DMS 273 (cell line): ENCODE measurements around the gene CEP350.
"Not testable (repeated sequence)": the region's sequence is repeated elsewhere in the genome, so short reads cannot be mapped to it uniquely, and the experiment has no call there.

ENCODE experiments used
- DNase-seq: peaks from one replicate; lab custom pipeline; 2025; ENCODE audit not compliant: unreplicated experiment; lab: John Stamatoyannopoulos, UW

The CEP350 gene

DNA sequence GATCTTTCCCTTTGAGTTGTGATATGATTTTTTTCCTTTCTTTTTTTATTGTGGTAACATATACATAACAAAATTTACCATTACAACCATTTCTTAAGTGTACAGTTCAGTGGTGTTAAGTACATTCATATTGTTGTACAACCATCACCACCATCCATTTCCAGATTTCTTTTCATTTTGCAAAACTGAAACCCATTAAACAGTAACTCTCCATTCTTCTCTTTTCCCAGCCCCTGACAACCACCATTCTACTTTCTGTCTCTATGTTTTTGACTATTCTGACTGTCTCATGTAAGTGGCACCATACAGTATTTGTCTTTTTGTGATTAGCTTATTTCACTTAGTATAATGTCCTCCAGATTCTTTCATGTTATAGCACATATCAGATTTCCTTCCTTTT, 30.3 kb downstream of the CEP350 start:
- no peak for DNase-seq

DNA sequence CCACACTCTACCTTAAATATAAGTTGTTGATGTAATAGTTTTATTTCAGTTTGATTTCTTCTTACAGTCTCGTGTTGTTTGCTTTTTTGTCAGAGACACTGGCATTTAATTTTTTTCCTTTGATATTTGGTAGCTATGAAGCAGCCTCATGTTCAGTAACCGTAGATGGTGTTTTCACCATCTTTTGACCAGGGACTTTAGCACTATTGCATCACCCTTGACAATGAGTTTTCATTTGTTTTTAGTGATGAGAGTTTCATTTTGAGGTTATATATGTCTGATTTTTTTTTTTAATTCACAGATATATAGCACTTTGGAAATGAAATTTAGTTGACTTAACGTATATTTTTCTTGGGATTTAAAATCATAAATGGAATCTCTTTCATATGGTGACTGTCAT, 36.2 kb downstream of the CEP350 start:
- DNase-seq, result no peak

DNA sequence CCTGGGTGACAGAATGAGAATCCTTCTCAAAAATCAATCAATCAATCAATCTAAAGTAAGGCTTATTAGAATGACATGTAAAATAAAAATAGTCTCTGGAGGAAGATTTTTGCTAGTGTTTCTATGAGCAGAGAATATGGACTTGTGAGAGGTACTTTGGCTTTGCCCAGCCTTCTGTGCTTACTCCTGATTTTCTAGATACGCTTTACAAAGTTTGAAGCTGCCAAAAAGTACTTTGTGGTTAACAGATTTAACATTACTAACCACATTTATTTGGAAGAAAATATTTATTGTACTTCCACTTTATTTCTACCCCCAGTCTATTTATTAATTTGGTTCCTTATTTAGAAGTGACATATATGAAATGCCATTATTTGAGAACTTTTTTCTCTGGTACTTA, 41.0 kb downstream of the CEP350 start:
- DNase-seq, result no peak

DNA sequence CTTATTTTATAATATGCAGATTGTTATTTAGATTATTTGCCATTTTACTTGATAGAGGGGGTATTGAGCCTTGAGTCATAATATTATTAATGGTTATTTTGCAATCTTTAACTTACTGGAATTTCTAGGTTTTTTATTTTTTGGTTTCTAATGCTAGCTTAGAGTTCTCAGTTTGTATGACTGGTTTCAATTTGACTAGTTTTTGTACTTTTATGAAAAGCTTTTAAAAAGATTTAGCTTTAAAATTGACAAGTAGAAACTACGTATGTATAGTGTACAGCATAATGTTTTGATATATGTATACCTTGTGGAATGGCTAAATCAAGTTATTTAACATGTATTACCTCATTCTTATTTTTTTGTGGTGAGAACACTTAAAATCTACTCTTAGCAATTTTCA, 41.5 kb downstream of the CEP350 start:
- DNase-seq, result no peak

DNA sequence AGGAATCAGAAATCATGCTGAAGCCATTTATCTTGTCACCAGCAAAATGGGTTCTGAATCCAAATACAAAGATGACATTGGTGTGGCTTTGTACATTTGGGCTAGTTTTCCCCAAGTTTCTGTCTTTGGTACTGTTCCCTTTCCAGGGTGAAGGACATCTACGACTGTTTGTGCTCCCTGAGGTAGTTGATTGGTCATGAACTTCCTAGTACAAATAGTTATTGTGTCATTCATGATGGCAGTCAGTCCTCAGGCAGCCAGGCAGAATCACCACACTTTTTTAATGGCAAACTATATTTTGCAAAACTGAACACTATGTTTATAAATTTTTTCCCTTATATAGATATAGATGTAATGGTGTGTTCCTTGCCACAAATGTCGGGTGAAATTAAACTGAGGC, 46.0 kb downstream of the CEP350 start:
- DNase-seq, result no peak

DNA sequence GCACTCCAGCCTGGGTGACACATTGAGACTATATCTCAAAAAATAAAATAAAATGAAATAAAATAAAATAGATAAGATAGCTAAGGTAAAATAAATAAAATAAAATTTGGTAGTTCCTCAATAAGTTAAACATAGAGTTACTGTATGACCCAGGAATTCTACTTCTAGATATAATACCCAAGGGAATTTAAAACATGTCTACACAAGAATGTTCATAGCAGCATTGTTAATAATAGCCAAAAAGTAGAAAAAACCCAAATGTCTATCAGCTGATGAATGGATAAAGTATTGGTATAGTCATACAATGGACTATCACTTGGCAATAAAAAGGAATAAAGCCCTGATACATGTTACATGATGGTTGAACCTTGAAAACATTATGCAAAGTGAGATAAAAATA, 47.8 kb downstream of the CEP350 start:
- DNase-seq, result no peak

DNA sequence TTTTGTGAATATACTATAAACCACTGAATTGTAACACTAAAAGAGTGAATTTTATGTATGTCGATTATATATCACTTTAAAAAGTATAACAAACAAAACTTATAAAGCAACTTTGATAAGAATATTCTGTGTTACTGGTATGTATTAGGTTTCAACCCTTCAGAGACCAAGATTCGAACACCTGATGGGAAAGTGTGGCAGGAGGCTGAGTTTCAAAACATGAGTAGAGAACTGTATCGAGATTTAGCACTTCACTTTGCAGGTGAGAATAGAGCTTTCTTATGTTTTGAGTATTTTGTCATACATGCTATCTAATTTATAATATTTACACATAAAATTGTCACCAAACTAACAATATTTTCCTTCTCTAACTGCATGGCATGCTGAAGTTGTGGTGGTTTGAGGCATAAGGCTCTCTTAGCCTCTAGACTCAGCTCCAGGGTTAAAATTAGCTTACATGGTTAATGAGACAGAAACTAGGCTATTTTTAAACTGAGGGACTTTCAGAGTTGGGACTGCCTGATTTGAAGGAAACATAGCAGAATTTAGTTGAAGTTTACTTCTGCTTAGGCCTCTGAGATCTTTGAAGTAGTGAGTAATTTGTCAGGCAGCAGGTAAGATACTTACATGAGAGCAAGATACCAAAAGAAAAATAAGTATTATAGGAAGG, 48.6 kb downstream of the CEP350 start:
- DNase-seq, result no peak

DNA sequence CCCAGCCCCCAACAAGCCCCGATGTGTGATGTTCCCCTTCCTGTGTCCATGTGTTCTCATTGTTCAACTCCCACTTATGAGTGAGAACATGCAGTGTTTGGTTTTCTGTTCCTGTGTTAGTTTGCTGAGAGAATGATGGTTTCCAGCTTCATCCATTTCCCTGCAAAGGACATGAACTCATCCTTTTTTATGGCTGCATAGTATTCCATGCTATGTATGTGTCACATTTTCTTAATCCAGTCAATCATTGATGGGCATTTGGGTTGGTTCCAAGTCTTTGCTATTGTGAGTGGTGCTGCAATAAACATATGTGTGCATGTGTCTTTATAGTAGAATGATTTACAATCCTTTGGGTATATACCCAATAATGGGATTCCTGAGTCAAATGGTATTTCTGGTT, 52.2 kb downstream of the CEP350 start:
- DNase-seq, result not testable (repeated sequence)

DNA sequence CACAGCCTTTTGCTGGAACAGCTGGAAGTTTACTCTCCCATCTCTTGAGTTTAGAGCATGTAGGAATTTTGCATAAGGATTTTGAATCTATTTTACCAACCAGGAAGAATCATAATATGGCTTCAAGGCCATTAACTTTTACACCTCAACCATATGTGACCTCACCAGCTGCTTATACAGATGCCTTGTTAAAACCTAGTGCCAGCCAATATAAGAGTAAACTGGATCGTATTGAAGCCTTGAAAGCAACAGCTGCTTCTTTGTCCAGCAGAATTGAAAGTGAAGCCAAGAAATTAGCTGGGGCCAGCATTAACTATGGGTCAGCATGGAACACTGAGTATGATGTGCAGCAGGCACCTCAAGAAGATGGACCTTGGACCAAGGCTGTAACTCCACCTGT, 65.4 kb downstream of the CEP350 start:
- DNase-seq, result peak; percentile 57

DNA sequence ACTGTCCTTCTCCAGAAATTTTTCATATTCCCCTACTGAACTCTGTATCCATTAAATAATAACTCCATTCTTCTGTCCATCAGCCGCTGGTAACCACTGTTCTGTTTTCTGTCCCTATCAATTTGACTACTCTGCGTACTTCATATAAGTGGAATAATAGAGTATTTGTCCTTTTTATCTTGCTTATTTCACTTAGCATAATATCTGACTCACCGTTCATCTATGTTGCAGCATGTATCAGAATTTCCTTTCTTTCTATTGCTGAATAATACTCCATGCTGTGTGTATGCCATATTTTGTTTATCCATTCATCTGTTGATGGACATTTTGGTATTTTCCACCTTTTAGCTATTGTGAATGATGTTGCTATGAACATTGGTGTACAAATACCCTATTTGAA, 71.9 kb downstream of the CEP350 start:
- no peak for DNase-seq

DNA sequence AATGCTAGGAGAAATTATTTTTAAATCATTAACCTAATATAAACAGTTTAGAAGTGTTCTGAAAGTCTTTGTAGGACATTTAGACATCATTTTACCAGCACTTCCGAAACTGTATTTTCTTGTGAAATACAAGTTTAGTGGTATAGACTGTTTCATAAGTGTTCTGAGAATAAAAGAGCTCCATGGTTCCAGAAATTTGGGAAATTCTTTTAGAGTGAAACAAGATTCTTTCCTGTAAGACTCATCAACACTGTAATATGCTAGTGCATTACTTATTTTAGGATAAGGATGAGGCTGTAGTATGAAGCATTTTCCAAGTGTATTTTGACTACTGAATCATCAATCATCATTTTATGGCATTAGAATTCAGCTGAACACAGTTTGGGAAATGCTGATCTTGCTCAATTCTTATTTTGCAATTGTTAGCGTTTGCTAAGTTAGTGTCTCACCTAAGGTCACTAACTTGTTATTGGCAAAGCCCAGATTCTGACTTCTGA, 73.4 kb downstream of the CEP350 start:
- DNase-seq, result no peak

DNA sequence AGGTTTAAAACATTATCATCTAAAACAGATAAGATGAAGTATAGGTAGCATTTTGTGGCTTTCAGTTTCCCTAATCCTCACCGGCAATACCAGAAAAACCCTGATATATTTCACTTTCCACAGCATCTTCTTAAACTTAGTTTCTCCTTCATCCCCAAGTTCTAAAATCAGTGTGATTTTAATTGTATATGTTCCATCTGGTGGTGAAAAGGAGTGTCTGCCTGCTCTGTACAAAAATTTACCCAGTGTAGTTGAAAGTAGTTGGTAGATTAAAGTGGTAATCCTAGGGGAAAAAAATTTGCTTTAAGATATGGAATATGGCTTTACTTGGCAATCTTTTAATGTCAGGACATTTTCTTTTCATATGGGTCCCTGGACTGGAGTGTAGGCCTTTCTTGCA, 74.3 kb downstream of the CEP350 start:
- peak; percentile 20 for DNase-seq

DNA sequence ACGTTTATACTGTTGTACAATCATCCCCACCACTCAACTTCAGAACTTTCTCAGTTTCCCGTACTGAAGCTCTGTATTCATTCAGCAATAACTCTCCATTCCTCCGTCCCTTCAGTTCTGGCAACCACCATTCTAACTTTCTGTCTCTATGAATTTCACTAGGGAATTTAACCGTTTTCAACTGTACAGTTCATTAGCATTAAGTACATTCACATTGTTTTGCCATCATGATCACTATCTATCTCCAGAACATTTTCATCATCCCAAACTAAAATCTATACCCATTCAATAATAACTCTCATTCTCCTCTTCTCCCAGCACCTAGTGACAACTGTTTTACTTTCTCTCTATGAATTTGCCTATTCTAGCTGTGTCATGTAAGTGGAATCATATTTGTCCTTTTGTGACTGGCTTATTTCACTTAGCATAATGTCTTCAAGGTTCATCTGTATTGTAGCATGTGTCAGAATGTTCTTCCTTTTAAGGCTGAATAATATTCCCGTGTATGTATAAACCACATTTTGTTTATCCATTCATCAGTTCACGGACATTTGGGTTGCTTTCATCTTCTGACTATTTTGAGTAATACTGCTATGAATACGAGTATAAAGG, 75.0 kb downstream of the CEP350 start:
- no peak for DNase-seq

DNA sequence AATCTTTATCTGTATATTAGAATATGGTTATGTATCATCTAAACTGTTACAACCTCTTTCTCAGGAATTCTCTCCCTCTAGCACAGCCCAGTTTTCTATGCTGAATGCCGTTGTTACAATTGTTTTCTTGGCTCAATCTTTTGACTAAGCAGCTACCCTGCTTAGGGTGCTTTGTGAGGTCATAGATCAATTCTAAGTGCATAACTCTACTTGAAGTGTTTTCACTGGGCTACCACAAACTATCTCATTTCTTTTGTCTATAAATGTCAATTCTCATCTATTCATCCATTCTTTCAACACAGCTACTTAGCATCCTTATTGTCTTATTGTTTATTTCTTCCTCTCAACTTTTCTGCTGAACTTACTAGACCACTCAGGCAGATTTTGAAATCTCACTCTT, 77.1 kb downstream of the CEP350 start:
- DNase-seq, result no peak

DNA sequence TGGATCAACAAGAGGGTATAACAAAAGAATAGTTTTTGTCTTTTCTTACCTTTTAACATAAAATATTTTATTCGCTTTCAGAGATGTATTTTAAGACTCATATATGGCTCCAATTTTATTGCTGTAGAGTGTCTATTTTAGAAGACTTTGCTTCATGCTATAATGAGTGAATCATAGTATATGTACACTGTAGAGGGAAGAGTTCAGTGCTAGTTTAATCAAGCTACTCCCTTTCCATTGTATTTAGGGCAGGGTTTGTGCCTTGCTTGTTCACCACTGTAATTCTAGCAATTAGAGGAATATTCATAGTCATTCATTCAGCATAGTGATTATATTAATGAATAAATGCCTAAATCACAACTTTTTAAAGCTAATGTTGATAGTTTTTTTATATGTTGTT, 78.8 kb downstream of the CEP350 start:
- DNase-seq, result no peak

DNA sequence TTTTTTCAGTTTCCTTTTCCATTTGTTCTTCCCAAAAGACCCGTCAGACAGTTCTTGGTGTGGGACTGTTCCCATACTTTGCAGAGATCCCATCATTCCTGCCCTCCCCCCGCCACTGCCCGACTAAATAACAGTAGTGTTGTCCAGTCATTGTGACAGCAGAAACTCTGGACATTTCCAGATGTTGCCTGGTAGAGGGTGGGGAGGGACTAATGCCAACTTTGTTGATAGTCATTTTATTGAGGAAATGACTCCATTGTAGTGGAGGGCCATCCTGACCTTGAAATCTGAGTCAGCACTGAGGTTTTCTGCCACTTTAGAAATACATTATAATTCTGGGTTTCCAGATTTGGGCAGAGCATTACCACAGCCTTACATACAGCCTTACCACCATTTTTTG, 85.4 kb downstream of the CEP350 start:
- no peak for DNase-seq

DNA sequence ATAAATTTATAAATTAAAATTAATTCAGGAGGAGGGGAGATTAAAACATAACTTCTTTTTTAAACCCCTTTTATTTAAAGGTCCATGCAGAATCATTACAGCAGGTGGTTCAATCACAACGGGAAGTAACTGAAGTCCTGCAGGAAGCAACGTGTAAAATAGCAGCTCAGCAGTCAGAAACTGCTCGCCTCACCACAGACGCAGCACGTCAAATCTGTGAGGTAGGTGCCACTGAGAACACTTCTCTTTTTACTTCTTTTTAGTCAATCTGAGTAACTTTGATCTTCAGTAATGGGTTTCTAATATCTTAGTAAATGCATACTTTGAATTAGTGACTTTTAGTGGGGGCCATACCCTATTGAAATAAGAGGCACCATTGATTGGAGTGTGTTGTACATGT, 87.0 kb downstream of the CEP350 start:
- no peak for DNase-seq

DNA sequence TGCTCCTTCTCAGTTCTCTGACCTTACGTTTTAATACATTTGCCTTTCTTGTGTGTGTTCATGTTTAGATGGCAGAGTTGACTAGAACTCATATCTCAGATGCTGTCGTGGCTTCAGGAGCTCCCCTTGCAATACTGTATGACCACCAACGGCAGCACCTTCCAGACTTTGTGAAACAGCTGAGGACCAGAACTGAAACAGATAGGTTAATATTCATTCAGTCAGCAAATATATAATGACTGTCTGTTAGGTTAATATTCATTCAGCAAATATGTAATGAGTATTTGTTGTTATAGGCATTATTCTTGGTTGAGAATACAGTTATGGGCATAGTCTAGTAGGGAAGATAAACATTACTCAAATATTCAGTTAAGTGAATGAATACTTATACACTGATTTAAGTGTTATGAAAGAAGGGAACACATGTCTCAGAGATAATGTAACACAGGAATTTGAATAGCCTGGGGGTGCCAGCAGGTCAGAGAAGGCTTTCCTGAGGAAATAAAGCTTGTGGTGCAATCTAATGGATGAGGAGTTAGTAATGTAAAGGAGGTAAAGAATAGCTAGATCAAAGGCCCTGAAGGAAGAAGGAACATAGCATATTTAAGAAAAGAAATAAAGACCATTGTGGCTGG, 88.5 kb downstream of the CEP350 start:
- DNase-seq, result no peak

DNA sequence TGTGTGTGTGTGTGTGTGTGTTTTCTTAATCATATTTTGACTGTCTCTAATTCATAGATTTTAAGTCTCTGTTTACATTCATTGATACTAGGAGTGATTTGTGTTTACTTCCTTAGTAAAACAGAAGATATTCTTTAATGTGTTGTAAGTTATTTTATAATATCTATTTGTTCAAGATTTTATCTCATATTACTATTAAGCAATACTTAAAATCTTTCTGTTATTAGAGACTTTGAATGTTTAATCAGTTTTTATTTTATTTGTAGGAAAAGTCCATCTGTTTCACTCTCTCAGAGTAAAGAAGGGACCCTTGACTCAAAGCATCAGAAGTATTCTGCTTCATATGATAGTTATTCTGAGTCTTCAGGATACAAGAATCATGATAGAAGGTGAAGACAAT, 89.2 kb downstream of the CEP350 start:
- DNase-seq, result no peak

DNA sequence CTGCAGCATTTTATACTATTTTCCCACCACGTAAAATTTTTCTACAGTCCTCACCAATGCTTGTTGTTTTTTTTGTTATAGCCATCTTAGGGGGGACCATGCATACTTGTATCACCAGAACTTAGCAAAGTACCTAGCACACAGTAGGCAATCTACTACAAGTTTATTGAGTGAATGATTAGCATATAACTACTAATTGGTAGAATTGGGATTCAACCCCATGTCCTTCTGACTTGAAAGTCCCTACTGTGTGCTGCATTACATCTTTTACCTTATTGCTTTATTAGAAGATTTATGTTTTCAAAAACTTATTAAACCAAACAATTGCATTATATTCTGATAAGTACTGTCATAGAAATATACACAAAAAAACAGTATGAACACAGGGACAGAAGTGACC, 92.1 kb downstream of the CEP350 start:
- DNase-seq, result no peak

DNA sequence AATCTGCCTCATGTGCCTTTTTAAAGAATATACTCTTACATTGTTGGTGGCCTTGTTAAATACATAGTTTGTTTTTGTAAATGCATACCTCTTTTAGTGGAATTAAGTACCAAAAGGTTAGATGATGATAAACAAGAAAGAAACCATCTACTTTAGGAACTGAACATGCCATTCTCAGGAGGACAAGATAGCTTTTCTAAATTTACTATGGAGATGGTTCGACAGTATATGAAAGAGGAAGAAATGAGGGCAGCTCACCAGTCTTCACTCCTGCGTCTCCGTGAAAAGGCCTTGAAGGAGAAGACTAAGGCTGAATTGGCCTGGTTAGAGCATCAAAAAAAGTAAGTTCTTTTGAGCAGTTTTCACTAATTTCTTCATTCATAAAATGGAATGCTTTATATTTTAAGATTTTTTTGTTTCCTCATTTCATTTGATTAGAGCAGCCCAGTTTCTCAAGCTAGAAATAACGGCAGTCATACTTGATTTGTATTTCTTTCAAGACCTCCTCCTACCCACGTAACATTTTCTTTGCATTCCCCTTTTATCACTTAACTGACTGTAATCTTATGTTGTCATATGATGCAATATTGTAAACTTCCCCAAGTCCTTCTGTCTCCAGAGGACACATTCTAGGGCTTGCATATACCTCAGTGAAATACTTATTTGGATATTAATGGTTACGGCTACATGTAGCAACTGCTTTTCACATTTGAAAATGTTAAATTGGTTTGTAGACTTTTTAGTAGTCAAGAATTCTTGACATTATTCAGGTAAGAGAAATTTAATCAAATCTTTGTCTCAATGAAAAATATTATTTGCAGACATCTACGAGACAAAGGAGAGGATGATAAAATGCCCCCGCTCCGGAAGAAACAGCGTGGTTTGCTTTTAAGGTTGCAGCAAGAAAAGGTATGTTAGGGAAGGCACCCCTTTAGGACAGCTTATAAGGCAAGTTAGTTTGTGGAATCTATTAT, 99.3 kb downstream of the CEP350 start:
- DNase-seq, result no peak
